GM23338 (cell line): Measurements from ENCODE around the gene ALKBH1. TPM values are rescaled to one million over a fixed set of nuclear protein-coding genes. Genes with fewer than 3 reads are reported as not detected.
"Not testable (repeated sequence)": the region's sequence is repeated elsewhere in the genome, so short reads cannot be mapped to it uniquely, and the experiment has no call there.

Source experiments
- ATAC-seq: fragments of 200-7000 bp; cut with Tn5 transposase; 3 replicates; pipeline ENCODE4 v1.9.1; 2020
- DNase-seq: peaks from one replicate; pipeline ENCODE4 v3.0.0-alpha.2; 2015; ENCODE audit warnings: low spot score
- H2AFZ ChIP-seq: fragments of 200-600 bp; sonication (generic); 2 replicates; pipeline ENCODE4 v1.8.0; 2016; ENCODE audit warnings: antibody characterized with exemption, mild to moderate bottlenecking, moderate library complexity
- H3F3A ChIP-seq: fragments of 200-600 bp; sonication (generic); replicated peaks from 2 replicates; pipeline ENCODE4 v1.8.0; 2017; ENCODE audit warnings: antibody characterized with exemption, mixed run types, low read depth
- H3K27ac ChIP-seq: fragments of 200-600 bp; sonication (generic); 2 replicates; pipeline ENCODE4 v1.6.1; 2016; ENCODE audit warnings: low read depth
- H3K27me3 ChIP-seq: fragments of 200-600 bp; sonication (generic); 2 replicates; pipeline ENCODE4 v1.8.0; 2016; ENCODE audit warnings: mild to moderate bottlenecking, mixed run types, moderate library complexity; ENCODE audit not compliant: insufficient read depth
- H3K36me3 ChIP-seq: fragments of 200-600 bp; sonication (generic); 2 replicates; pipeline ENCODE4 v1.8.0; 2016; ENCODE audit warnings: mild to moderate bottlenecking; ENCODE audit not compliant: insufficient read depth
- H3K4me1 ChIP-seq: fragments of 200-600 bp; sonication (generic); 2 replicates; pipeline ENCODE4 v1.8.0; 2016; ENCODE audit warnings: mild to moderate bottlenecking, moderate library complexity; ENCODE audit not compliant: insufficient read depth
- H3K4me2 ChIP-seq: fragments of 200-600 bp; sonication (generic); 2 replicates; pipeline ENCODE4 v1.7.1; 2017; ENCODE audit warnings: mixed run types
- H3K4me3 ChIP-seq: fragments of 200-600 bp; sonication (generic); 2 replicates; pipeline ENCODE4 v1.6.1; 2016; ENCODE audit warnings: mixed run types
- H3K79me2 ChIP-seq: fragments of 200-600 bp; sonication (generic); replicated peaks from 2 replicates; pipeline ENCODE4 v1.8.0; 2017; ENCODE audit warnings: mild to moderate bottlenecking; ENCODE audit not compliant: insufficient read depth
- H3K9me2 ChIP-seq: fragments of 200-600 bp; sonication (generic); 2 replicates; pipeline ENCODE4 v1.8.0; 2017; ENCODE audit not compliant: insufficient read depth
- H4K20me1 ChIP-seq: fragments of 200-600 bp; sonication (generic); replicated peaks from 2 replicates; pipeline ENCODE4 v1.8.0; 2017; ENCODE audit warnings: mild to moderate bottlenecking; ENCODE audit not compliant: insufficient read depth
- H3K27ac Mint-ChIP-seq: 2 replicates; pipeline ENCODE4 v1.8.0; 2020; ENCODE audit warnings: inconsistent platforms, mild to moderate bottlenecking, moderate library complexity, mixed read lengths
- H3K27me3 Mint-ChIP-seq: 3 replicates; pipeline ENCODE4 v1.8.0; 2022; ENCODE audit warnings: low read depth, mild to moderate bottlenecking, moderate library complexity, mixed read lengths, inconsistent platforms; ENCODE audit not compliant: insufficient read depth, poor library complexity
- H3K36me3 Mint-ChIP-seq: 3 replicates; pipeline ENCODE4 v1.8.0; 2021; ENCODE audit warnings: low read depth, mild to moderate bottlenecking, inconsistent platforms, moderate library complexity, mixed read lengths
- H3K4me1 Mint-ChIP-seq: 3 replicates; pipeline ENCODE4 v1.8.0; 2020; ENCODE audit warnings: mild to moderate bottlenecking, inconsistent platforms, mixed read lengths
- H3K4me3 Mint-ChIP-seq: 3 replicates; pipeline ENCODE4 v1.8.0; 2021; ENCODE audit warnings: moderate library complexity, mild to moderate bottlenecking, inconsistent platforms, mixed read lengths
- H3K9me3 Mint-ChIP-seq: 3 replicates; pipeline ENCODE4 v1.8.0; 2020; ENCODE audit warnings: moderate library complexity, mild to moderate bottlenecking, inconsistent platforms, mixed read lengths
- JUNB ChIP-seq: IDR thresholded peaks from one replicate; pipeline ENCODE4 v1.6.1; 2016; ENCODE audit warnings: antibody characterized with exemption; ENCODE audit not compliant: unreplicated experiment
- POLR2AphosphoS5 ChIP-seq: IDR thresholded peaks from 2 replicates; pipeline ENCODE4 v1.6.1; 2016; ENCODE audit warnings: antibody characterized with exemption, low read depth
- STAT1 ChIP-seq: IDR thresholded peaks from one replicate; pipeline ENCODE4 v1.6.1; 2016; ENCODE audit warnings: antibody characterized with exemption; ENCODE audit not compliant: unreplicated experiment
- ZNF462 ChIP-seq: fragments of 250-450 bp; sonication (Bioruptor Pico); IDR thresholded peaks from 2 replicates; pipeline ENCODE4 v1.5.0; 2020; ENCODE audit warnings: mild to moderate bottlenecking, moderate library complexity
- polyA plus RNA-seq: library from polyadenylated mRNA; unstranded; fragments of >200 nt; fragmentation: Nextera tagmentation; extraction: Ambion mirVana; gene quantifications from 2 replicates; pipeline ENCODE4 v1.2.1, GENCODE V29; 2016
- total RNA-seq: library from RNA; depleted of rRNA; stranded (reverse); fragments of >200 nt; shearing (Covaris generic); gene quantifications from 2 replicates; pipeline ENCODE4 v1.2.3, GENCODE V29; 2014

The ALKBH1 gene
- total and polyA plus RNA-seq, 2 experiments from 2014 or later = 13.0 to 22.2 TPM

GRCh38 chr14:77747425-77747824 lies 39.6 kb upstream of the ALKBH1 start:
- H3K27me3 Mint-ChIP-seq, H3K4me1 ChIP-seq, H3K4me3 ChIP-seq, ATAC-seq, H3F3A ChIP-seq, H3K27ac ChIP-seq, DNase-seq, H3K27me3 ChIP-seq, H3K4me2 ChIP-seq, H2AFZ ChIP-seq, H3K27ac Mint-ChIP-seq, H3K4me1 Mint-ChIP-seq, H3K4me3 Mint-ChIP-seq, H3K9me2 ChIP-seq: not testable (repeated sequence)
- peaks cover 13% of the 10 kb centered on the region; the same call in 2 of the 3 replicates for H3K9me3 Mint-ChIP-seq
- peaks cover 13% of the 10 kb centered on the region for H4K20me1 ChIP-seq
- peaks cover 65% of the 10 kb centered on the region for H3K36me3 Mint-ChIP-seq
- peaks cover 18% of the 10 kb centered on the region for H3K79me2 ChIP-seq
- peaks cover 40% of the 10 kb centered on the region for H3K36me3 ChIP-seq

- Histone ChIP-seq H4K20me1 (peaks cover 13% of the 10 kb centered on the region), H3K27ac (no peak overlapping the region), H3K36me3 (peaks cover 37% of the 10 kb centered on the region), H3K4me3 (no peak overlapping the region), H3K27me3 (no peaks in the 10 kb centered on the region), H3K4me2 (no peak overlapping the region), H2AFZ (no peak overlapping the region), H3K4me1 (no peaks in the 10 kb centered on the region), H3F3A (no peaks in the 10 kb centered on the region), H3K79me2 (peaks cover 18% of the 10 kb centered on the region), H3K9me2 (no peaks in the 10 kb centered on the region)
- Mint-ChIP-seq H3K4me3 (no peak overlapping the region), H3K27ac (no peak overlapping the region), H3K27me3 (no peaks in the 10 kb centered on the region), H3K9me3 (peaks cover 13% of the 10 kb centered on the region; the same call in 2 of the 3 replicates), H3K36me3 (peaks cover 57% of the 10 kb centered on the region), H3K4me1 (no peaks in the 10 kb centered on the region)
- TF ChIP-seq STAT1 = no peak
- no peak for DNase-seq
- ATAC-seq = no peak
These were observed 38.4 kb upstream of the ALKBH1 start for GRCh38 chr14:77746064-77746702.

GRCh38 chr14:77741438-77741837 lies 33.6 kb upstream of the ALKBH1 start:
- H3K4me2 ChIP-seq = no peak overlapping the region
- no peak overlapping the region for H3K27ac ChIP-seq
- H3K4me3 ChIP-seq = no peak overlapping the region
- H3K36me3 ChIP-seq = peaks cover 30% of the 10 kb centered on the region
- H4K20me1 ChIP-seq = peaks cover 14% of the 10 kb centered on the region
- ATAC-seq (no peak), DNase-seq (no peak)
- no peak overlapping the region for H3K4me3 Mint-ChIP-seq
- H3K27me3 ChIP-seq = no peaks in the 10 kb centered on the region
- no peaks in the 10 kb centered on the region for H3K27me3 Mint-ChIP-seq
- peaks cover 34% of the 10 kb centered on the region for H3K36me3 Mint-ChIP-seq
- no peak overlapping the region for H3K27ac Mint-ChIP-seq
- peaks cover 24% of the 10 kb centered on the region for H3K79me2 ChIP-seq
- H3F3A ChIP-seq = no peaks in the 10 kb centered on the region
- H2AFZ ChIP-seq = no peak overlapping the region
- H3K9me3 Mint-ChIP-seq = peaks cover 4% of the 10 kb centered on the region; the same call in 1 of the 3 replicates
- no peaks in the 10 kb centered on the region for H3K4me1 Mint-ChIP-seq
- TF ChIP-seq POLR2AphosphoS5 = no peak
- no peak for TF ChIP-seq STAT1
- TF ChIP-seq ZNF462 (CRISPR knock-in tag) = no peak
- TF ChIP-seq JUNB = no peak
- H3K9me2 ChIP-seq = no peaks in the 10 kb centered on the region
- H3K4me1 ChIP-seq = no peaks in the 10 kb centered on the region
